HG03175 (cell line): ENCODE measurements around the gene PCDHB14.
"Not testable (repeated sequence)": the region's sequence is repeated elsewhere in the genome, so short reads cannot be mapped to it uniquely, and the experiment has no call there.

Experiments used
- ATAC-seq: cut with Tn5 transposase; IDR thresholded peaks from one replicate; pipeline ENCODE4 v1.9.1; 2021; ENCODE audit warnings: mild to moderate bottlenecking, moderate library complexity; ENCODE audit not compliant: unreplicated experiment

Gene PCDHB14

DNA sequence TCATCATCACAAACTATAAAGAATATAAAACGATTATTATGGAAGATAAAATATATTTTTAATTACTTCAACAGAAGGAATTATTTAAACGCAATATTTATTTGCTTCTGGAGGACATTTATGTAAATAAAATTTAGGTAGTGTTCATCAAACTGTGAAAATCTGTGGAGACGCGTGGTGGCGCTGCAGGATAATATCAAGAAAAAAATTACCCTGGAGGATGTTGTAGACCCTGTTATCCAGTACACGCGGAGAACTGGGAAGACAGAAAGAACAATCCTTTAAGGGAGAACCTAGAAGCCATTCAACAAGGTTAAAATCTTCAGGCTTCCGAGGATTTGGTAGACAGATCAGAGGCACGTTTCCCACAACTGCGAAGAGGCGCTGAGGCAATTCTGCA is 14.7 kb upstream of the PCDHB14 start, which contains the start of gene PCDHB12:
TSS of gene PCDHB12 (plus strand) at position 242 of the 400 bp plus-strand sequence. CDS start 189 bp downstream, outside the sequence.
- no peak for ATAC-seq

DNA sequence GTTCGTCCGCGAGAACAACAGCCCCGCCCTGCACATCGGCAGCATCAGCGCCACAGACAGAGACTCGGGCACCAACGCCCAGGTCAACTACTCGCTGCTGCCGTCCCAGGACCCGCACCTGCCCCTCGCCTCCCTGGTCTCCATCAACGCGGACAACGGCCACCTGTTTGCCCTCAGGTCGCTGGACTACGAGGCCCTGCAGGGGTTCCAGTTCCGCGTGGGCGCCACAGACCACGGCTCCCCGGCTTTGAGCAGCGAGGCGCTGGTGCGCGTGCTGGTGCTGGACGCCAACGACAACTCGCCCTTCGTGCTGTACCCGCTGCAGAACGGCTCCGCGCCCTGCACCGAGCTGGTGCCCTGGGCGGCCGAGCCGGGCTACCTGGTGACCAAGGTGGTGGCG is 12.9 kb upstream of the PCDHB14 start:
- not testable (repeated sequence) for ATAC-seq

- not testable (repeated sequence) for ATAC-seq
Measured at GRCh38 chr5:141210849-141211248, 12.3 kb upstream of the PCDHB14 start.

DNA sequence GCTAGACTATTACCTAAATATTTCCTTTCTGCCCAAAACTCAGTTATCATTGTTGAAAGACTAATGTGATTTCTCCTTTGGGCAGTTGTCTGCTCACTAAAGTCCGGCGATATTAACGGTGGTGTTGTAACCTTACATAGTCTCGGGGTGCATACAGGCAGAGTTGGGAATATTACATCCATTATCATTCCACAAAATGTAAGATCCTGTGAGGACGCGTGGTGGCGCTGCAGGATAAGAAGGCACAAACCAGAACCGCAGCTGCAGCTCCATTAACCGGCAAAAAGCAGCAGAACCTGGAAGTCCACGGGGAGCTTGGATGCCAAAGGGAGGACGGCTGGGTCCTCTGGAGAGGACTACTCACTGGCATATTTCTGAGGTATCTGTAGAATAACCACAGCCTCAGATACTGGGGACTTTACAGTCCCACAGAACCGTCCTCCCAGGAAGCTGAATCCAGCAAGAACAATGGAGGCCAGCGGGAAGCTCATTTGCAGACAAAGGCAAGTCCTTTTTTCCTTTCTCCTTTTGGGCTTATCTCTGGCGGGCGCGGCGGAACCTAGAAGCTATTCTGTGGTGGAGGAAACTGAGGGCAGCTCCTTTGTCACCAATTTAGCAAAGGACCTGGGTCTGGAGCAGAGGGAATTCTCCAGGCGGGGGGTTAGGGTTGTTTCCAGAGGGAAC is 9.3 kb upstream of the PCDHB14 start, which contains the start of gene PCDHB13:
TSS of gene PCDHB13 (plus strand) at position 264 of the 684 bp plus-strand sequence. CDS start at position 469, 205 bp downstream.
- not testable (repeated sequence) for ATAC-seq

- not testable (repeated sequence) for ATAC-seq
Measured at GRCh38 chr5:141214583-141214982, 8.6 kb upstream of the PCDHB14 start.

DNA sequence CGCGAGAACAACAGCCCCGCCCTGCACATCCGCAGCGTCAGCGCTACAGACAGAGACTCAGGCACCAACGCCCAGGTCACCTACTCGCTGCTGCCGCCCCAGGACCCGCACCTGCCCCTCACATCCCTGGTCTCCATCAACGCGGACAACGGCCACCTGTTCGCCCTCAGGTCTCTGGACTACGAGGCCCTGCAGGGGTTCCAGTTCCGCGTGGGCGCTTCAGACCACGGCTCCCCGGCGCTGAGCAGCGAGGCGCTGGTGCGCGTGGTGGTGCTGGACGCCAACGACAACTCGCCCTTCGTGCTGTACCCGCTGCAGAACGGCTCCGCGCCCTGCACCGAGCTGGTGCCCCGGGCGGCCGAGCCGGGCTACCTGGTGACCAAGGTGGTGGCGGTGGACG is 7.6 kb upstream of the PCDHB14 start:
- ATAC-seq: not testable (repeated sequence)

- not testable (repeated sequence) for ATAC-seq
Measured at GRCh38 chr5:141216035-141216434, 7.1 kb upstream of the PCDHB14 start.

- ATAC-seq: not testable (repeated sequence)
Measured at GRCh38 chr5:141224844-141225243, 1.7 kb downstream of the PCDHB14 start.

DNA sequence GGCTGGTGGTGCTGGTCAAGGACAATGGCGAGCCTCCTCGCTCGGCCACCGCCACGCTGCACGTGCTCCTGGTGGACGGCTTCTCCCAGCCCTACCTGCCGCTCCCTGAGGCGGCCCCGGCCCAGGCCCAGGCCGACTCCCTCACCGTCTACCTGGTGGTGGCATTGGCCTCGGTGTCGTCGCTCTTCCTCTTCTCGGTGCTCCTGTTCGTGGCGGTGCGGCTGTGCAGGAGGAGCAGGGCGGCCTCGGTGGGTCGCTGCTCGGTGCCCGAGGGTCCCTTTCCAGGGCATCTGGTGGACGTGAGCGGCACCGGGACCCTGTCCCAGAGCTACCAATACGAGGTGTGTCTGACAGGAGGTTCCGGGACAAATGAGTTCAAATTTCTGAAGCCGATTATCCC is 2.3 kb downstream of the PCDHB14 start:
- ATAC-seq: not testable (repeated sequence)

GRCh38 chr5:141234109-141234667 is 11.0 kb downstream of the PCDHB14 start:
- no peak for ATAC-seq

GRCh38 chr5:141235922-141236321 is 12.8 kb downstream of the PCDHB14 start:
- not testable (repeated sequence) for ATAC-seq

DNA sequence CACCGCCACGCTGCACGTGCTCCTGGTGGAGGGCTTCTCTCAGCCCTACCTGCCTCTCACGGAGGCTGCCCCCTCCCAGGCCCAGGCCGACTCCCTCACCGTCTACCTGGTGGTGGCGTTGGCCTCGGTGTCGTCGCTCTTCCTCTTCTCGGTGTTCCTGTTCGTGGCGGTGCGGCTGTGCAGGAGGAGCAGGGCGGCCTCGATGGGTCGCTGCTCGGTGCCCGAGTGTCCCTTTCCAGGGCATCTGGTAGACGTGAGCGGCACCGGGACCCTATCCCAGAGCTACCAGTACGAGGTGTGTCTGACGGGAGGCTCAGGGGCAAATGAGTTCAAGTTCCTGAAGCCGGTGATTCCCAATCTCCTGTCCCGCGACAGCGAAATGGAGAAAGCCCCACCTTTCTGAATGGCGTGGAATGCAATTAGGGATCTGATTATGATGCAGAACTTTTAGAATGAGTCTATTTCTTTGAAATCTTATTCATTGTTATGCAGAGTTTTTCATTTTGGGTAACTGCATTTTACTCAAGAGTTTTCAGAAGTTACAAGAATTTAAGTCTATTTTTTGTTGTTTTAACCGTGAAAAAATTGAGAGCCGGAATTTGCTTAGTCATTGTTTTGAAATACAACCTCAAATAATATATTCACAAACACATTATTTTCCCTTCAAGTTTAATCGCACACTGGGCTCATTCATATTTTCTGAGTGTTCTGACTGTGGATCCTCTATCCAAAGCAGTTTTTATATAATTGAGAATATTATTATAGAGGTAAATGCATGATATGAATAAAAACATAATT is 13.6 kb downstream of the PCDHB14 start:
- ATAC-seq: no peak

GRCh38 chr5:141241496-141241895 is 18.4 kb downstream of the PCDHB14 start:
- ATAC-seq: no peak

GRCh38 chr5:141245250-141245717 is 22.1 kb downstream of the PCDHB14 start, which contains the start of gene PCDHB15:
PCDHB15 (plus strand) TSS chr5:141245395; CDS start chr5:141245579, 184 bp downstream.
- no peak for ATAC-seq

DNA sequence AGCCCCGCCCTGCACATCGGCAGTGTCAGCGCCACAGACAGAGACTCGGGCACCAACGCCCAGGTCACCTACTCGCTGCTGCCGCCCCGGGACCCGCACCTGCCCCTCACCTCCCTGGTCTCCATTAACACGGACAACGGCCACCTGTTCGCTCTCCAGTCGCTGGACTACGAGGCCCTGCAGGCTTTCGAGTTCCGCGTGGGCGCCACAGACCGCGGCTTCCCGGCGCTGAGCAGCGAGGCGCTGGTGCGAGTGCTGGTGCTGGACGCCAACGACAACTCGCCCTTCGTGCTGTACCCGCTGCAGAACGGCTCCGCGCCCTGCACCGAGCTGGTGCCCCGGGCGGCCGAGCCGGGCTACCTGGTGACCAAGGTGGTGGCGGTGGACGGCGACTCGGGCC is 23.8 kb downstream of the PCDHB14 start:
- not testable (repeated sequence) for ATAC-seq

DNA sequence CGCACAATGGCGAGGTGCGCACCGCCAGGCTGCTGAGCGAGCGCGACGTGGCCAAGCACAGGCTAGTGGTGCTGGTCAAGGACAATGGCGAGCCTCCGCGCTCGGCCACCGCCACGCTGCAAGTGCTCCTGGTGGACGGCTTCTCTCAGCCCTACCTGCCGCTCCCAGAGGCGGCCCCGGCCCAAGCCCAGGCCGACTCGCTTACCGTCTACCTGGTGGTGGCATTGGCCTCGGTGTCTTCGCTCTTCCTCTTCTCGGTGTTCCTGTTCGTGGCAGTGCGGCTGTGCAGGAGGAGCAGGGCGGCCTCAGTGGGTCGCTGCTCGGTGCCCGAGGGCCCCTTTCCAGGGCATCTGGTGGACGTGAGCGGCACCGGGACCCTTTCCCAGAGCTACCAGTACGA is 24.3 kb downstream of the PCDHB14 start:
- ATAC-seq: not testable (repeated sequence)

- ATAC-seq: no peak
Measured at GRCh38 chr5:141250576-141250975, 27.4 kb downstream of the PCDHB14 start.

DNA sequence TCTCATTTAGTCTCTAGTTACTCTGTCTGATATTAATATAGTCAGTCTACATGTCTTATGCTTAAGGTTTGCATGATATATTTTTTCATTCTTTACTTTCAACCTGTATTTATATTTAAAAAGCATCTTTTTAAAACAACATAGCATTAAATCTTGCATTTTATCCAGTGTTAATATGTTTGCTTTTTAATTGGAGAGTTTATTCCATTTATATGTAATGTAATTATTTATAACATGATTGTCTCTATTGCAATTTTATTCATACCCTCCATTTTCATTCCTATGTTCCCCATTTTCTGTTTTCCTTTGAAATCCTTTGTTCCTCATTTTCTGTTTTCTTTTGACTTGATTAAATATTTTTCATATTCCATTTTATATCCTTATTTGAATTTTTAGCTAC is 35.3 kb downstream of the PCDHB14 start:
- ATAC-seq: no peak

DNA sequence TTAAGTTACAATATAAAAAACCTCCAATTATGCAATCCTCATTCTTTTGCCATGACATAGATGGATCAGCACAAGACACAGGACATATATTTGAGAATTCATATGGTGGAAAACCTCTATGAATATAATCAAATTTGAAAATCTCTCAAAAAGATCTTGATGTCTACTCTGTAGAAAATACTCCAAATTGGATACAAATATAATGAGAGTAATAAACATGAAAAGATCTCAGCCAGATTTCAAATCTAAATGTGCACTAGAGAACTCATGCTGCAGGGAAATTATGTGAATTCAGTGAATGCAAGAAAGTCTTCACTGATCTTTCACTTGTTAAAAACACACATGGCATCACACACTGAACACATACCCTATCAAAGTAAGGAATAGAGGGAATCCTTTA is 35.8 kb downstream of the PCDHB14 start:
- no peak for ATAC-seq

DNA sequence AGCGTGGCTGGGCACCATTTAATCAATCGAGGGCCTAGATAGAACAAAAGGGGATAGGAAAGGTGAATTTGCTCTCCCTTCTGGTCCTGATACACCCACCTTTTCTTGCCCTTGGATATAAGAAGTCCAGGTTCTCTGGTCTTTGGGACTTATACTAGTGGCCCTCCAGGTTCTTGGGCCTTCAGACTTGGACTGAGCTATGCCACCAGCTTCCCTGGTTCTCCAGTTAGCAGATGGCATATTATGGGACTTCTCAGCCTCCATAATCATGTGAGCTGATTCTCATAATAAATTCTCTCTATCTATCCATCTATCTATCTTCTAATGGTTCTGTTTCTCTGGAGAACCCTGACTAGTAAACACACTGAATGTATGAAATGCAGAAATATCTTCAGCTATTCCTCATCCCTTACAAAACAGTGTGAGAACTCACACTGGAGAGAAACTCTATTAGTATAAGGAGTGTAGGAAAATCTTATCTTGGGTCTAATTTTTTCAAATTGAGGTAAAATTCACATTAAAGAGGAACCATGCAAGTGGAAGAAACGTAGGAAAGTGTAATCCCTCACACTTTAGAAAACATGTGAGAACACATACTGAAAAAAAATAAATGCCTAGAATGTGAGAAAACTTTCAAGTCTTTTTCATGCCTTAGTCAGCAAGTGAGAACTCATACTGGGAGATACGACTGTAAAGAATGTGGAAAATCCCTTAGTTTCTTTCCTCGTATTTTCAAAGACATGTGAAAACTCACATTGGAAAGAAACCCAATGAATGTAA is 37.5 kb downstream of the PCDHB14 start:
- ATAC-seq: no peak

GRCh38 chr5:141261238-141261546 is 38.0 kb downstream of the PCDHB14 start:
- ATAC-seq: no peak
